H1 (cell line): ENCODE measurements around the gene CDH26. TPM values are rescaled to one million over a fixed set of nuclear protein-coding genes. Genes with fewer than 3 reads are reported as not detected.

Source experiments
- ASH2L ChIP-seq: fragments of 200-600, 300-600 bp; sonication (generic); IDR thresholded peaks from one replicate; pipeline ENCODE4 v1.7.1; 2017; ENCODE audit warnings: low read length
- CEBPB ChIP-seq: IDR thresholded peaks from 2 replicates; pipeline ENCODE4 v1.6.1; 2012; ENCODE audit warnings: low read depth, low read length
- CHD2 ChIP-seq: IDR thresholded peaks from 2 replicates; pipeline ENCODE4 v1.6.1; 2012; ENCODE audit warnings: low read length, improper control_type of control experiment
- FOSL1 ChIP-seq: IDR thresholded peaks from 2 replicates; pipeline ENCODE4 v1.6.1; 2011; ENCODE audit warnings: mild to moderate bottlenecking, low read depth, low read length, moderate library complexity; ENCODE audit not compliant: insufficient read depth
- KDM1A ChIP-seq: fragments of 200-600, 300-600 bp; sonication (generic); IDR thresholded peaks from 2 replicates; pipeline ENCODE4 v1.7.1; 2016; ENCODE audit warnings: mild to moderate bottlenecking, low read length, borderline replicate concordance
- KDM5A ChIP-seq: fragments of 200-600 bp; IDR thresholded peaks from 2 replicates; pipeline ENCODE4 v1.7.1; 2012; ENCODE audit warnings: mild to moderate bottlenecking, low read length, inconsistent platforms, mixed read lengths
- SP2 ChIP-seq: IDR thresholded peaks from 2 replicates; pipeline ENCODE4 v1.6.1; 2012; ENCODE audit warnings: mild to moderate bottlenecking, low read length, inconsistent platforms
- TAF7 ChIP-seq: optimal IDR thresholded peaks from 2 replicates; pipeline ENCODE3; 2011; ENCODE audit warnings: low read depth, mild to moderate bottlenecking, inconsistent platforms, low read length, moderate library complexity, borderline replicate concordance
- polyA plus RNA-seq, 7 experiments: library from polyadenylated mRNA; depleted of rRNA in 3 of 7; stranded (reverse) in 5 of 7; unstranded in 2 of 7; fragments of >200 nt in 5 of 7; fragments of 200-250 nt in 2 of 7; gene quantifications; 1 replicate in 5 of 7; 2 replicates in 1 of 7; 4 replicates in 1 of 7; pipeline versions ENCODE4 v1.2.1 to v1.2.3, GENCODE V29; 2011 to 2013; ENCODE audit warnings: missing spikeins in 2 of 7, mixed read lengths in 2 of 7
- total RNA-seq: library from RNA; stranded (reverse); fragmentation: NEBNext Ultra II Directional; extraction: Animal tissue kit (Norgen Biotek cat#: 25700); gene quantifications from 2 replicates; pipeline ENCODE4 v1.2.1, GENCODE V29; 2021
- TF ChIP-seq, protein P1 (sequence below): fragments of 300-600 bp; sonication (generic); IDR thresholded peaks from 2 replicates; pipeline ENCODE4 v1.7.1; 2012; ENCODE audit warnings: low read length, moderate library complexity, mild to moderate bottlenecking, inconsistent platforms; ENCODE audit not compliant: insufficient replicate concordance
- TF ChIP-seq, protein P2 (sequence below): IDR thresholded peaks from 2 replicates; pipeline ENCODE4 v1.6.1; 2012; ENCODE audit warnings: inconsistent platforms

Gene CDH26
- total and polyA plus RNA-seq, 2 of the 8 experiments (the other 6 are each of a cell fraction or from before 2014, with no cell fraction given) = 1.5 to 1.7 TPM

DNA sequence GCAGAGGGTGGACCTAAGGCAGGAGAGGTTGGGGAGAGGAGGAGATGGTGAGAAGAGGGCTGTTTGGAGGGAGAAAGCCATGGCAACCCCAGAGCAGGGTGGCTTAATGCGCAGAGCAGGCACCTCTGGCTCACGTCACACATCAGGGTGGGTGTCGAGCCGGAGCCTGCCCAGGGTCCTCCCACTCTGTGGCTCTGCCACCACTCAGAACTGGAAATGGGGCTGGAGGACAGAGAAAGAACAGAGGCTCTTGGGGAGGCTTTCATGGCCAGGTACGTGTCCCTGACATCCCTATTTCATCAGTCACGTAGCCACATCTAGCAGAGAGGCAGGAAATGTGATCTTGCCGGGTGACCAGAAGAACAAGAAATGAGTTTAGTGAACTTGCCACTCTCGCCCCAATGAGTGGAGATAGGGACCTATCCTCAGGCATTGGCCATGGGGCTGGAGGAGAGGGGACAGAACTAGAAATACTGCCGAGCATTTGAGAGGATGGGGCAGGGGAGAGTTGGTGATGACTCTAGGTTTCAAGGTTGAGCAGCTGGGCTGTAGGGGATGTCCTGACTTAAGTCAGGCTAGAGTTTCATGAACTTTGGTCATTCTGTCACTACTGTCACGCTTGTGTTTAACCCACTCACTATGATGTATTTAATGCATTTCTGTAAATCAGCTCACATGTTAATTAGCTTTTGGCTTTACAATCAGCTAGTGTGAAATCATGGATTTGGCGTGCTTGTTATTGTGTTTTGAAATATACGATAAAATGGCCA, 52.7 kb downstream of the CDH26 start (continued):
- TF ChIP-seq, protein P1, sequence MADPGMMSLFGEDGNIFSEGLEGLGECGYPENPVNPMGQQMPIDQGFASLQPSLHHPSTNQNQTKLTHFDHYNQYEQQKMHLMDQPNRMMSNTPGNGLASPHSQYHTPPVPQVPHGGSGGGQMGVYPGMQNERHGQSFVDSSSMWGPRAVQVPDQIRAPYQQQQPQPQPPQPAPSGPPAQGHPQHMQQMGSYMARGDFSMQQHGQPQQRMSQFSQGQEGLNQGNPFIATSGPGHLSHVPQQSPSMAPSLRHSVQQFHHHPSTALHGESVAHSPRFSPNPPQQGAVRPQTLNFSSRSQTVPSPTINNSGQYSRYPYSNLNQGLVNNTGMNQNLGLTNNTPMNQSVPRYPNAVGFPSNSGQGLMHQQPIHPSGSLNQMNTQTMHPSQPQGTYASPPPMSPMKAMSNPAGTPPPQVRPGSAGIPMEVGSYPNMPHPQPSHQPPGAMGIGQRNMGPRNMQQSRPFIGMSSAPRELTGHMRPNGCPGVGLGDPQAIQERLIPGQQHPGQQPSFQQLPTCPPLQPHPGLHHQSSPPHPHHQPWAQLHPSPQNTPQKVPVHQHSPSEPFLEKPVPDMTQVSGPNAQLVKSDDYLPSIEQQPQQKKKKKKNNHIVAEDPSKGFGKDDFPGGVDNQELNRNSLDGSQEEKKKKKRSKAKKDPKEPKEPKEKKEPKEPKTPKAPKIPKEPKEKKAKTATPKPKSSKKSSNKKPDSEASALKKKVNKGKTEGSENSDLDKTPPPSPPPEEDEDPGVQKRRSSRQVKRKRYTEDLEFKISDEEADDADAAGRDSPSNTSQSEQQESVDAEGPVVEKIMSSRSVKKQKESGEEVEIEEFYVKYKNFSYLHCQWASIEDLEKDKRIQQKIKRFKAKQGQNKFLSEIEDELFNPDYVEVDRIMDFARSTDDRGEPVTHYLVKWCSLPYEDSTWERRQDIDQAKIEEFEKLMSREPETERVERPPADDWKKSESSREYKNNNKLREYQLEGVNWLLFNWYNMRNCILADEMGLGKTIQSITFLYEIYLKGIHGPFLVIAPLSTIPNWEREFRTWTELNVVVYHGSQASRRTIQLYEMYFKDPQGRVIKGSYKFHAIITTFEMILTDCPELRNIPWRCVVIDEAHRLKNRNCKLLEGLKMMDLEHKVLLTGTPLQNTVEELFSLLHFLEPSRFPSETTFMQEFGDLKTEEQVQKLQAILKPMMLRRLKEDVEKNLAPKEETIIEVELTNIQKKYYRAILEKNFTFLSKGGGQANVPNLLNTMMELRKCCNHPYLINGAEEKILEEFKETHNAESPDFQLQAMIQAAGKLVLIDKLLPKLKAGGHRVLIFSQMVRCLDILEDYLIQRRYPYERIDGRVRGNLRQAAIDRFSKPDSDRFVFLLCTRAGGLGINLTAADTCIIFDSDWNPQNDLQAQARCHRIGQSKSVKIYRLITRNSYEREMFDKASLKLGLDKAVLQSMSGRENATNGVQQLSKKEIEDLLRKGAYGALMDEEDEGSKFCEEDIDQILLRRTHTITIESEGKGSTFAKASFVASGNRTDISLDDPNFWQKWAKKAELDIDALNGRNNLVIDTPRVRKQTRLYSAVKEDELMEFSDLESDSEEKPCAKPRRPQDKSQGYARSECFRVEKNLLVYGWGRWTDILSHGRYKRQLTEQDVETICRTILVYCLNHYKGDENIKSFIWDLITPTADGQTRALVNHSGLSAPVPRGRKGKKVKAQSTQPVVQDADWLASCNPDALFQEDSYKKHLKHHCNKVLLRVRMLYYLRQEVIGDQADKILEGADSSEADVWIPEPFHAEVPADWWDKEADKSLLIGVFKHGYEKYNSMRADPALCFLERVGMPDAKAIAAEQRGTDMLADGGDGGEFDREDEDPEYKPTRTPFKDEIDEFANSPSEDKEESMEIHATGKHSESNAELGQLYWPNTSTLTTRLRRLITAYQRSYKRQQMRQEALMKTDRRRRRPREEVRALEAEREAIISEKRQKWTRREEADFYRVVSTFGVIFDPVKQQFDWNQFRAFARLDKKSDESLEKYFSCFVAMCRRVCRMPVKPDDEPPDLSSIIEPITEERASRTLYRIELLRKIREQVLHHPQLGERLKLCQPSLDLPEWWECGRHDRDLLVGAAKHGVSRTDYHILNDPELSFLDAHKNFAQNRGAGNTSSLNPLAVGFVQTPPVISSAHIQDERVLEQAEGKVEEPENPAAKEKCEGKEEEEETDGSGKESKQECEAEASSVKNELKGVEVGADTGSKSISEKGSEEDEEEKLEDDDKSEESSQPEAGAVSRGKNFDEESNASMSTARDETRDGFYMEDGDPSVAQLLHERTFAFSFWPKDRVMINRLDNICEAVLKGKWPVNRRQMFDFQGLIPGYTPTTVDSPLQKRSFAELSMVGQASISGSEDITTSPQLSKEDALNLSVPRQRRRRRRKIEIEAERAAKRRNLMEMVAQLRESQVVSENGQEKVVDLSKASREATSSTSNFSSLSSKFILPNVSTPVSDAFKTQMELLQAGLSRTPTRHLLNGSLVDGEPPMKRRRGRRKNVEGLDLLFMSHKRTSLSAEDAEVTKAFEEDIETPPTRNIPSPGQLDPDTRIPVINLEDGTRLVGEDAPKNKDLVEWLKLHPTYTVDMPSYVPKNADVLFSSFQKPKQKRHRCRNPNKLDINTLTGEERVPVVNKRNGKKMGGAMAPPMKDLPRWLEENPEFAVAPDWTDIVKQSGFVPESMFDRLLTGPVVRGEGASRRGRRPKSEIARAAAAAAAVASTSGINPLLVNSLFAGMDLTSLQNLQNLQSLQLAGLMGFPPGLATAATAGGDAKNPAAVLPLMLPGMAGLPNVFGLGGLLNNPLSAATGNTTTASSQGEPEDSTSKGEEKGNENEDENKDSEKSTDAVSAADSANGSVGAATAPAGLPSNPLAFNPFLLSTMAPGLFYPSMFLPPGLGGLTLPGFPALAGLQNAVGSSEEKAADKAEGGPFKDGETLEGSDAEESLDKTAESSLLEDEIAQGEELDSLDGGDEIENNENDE = no peak
- no peak for TF ChIP-seq SP2
- no peak for TF ChIP-seq KDM5A
- TF ChIP-seq TAF7 = no peak
- TF ChIP-seq, protein P2, sequence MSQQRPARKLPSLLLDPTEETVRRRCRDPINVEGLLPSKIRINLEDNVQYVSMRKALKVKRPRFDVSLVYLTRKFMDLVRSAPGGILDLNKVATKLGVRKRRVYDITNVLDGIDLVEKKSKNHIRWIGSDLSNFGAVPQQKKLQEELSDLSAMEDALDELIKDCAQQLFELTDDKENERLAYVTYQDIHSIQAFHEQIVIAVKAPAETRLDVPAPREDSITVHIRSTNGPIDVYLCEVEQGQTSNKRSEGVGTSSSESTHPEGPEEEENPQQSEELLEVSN = no peak
- no peak for TF ChIP-seq FOSL1
- TF ChIP-seq CEBPB = no peak
- no peak for TF ChIP-seq CHD2
- TF ChIP-seq KDM1A = no peak
- TF ChIP-seq ASH2L = no peak
